ACC112 (cell line): ENCODE measurements around the gene PRSS50.

Experiments
- H2AFZ ChIP-seq: fragments of 200-600 bp; sonication (generic); one replicate; pipeline ENCODE4 v1.6.0; 2017; ENCODE audit warnings: antibody characterized with exemption, low read length; ENCODE audit not compliant: unreplicated experiment
- H3K27ac ChIP-seq: fragments of 200-600 bp; sonication (generic); 2 replicates; pipeline ENCODE4 v1.5.1; 2014; ENCODE audit warnings: low read depth, mild to moderate bottlenecking, antibody characterized with exemption, low read length, moderate library complexity
- H3K27me3 ChIP-seq: fragments of 200-600 bp; sonication (generic); 2 replicates; pipeline ENCODE4 v1.6.1; 2014; ENCODE audit warnings: mild to moderate bottlenecking, antibody characterized with exemption, low read length, moderate library complexity, mixed read lengths; ENCODE audit not compliant: insufficient read depth
- H3K36me3 ChIP-seq: fragments of 200-600 bp; sonication (generic); 2 replicates; pipeline ENCODE4 v1.6.1; 2016; ENCODE audit warnings: mild to moderate bottlenecking, antibody characterized with exemption, low read length, moderate library complexity, mixed read lengths; ENCODE audit not compliant: insufficient read depth
- H3K4me1 ChIP-seq: fragments of 200-600 bp; sonication (generic); one replicate; pipeline ENCODE4 v1.6.1; 2016; ENCODE audit warnings: low read length, mixed read lengths; ENCODE audit not compliant: insufficient read depth, unreplicated experiment, control insufficient read depth
- H3K4me3 ChIP-seq: fragments of 200-600 bp; sonication (generic); 2 replicates; pipeline ENCODE4 v1.5.1; 2014; ENCODE audit warnings: mild to moderate bottlenecking, low read depth, low read length
- H3K79me2 ChIP-seq: fragments of 200-600 bp; sonication (generic); one replicate; pipeline ENCODE4 v1.6.0; 2016; ENCODE audit warnings: low read length; ENCODE audit not compliant: control insufficient read depth, unreplicated experiment, insufficient read depth

PRSS50 gene

DNA sequence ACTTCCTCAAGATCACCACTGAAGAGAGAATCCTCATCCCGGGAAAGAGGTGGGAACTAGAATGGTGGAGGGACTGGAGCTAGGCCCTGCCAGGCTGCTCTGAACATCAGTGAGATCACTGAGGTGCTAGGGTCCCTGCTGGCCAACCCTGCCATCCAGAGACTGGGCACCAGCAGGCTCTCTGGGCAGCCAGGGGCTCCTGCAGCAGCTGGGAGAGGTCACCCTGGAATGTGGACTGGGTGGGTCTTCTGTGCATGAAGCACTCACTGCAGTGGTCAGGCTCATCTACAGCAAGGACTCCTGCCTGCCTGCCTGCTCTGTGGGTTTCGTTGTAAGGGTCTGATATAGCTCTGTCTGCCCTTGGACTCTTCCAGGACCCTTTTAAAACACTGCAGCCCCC, 49.1 kb downstream of the PRSS50 start:
- H3K79me2 ChIP-seq, result no peaks in the 10 kb centered on the region
- H3K4me3 ChIP-seq, result no peak overlapping the region
- H3K27me3 ChIP-seq, result no peaks in the 10 kb centered on the region
- peaks cover under 1% of the 10 kb centered on the region for H3K4me1 ChIP-seq
- no peak overlapping the region for H2AFZ ChIP-seq
- H3K36me3 ChIP-seq, result no peaks in the 10 kb centered on the region
- H3K27ac ChIP-seq, result no peak overlapping the region

DNA sequence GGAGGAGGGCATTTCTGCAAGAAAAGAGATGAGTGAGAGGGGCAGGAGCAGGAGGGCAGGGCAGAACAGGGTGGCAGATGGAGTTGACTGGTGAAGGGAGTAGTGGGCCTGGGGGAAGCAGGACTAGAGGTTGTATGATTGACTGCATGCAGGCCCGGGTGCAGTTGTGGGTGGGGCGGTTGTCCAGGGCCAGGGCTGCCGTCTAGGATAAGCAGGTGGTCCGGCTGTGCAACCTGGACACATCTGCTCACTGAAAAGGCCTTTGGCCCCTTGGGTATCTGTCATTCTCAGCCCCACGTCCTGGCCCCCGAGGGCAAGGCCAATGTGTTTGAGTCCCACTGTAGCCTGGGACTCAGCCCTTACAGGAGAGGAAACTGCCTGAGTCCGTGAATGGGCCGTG, 49.6 kb downstream of the PRSS50 start:
- no peak overlapping the region for H3K27ac ChIP-seq
- no peaks in the 10 kb centered on the region for H3K27me3 ChIP-seq
- no peak overlapping the region for H3K4me3 ChIP-seq
- no peaks in the 10 kb centered on the region for H3K36me3 ChIP-seq
- H3K79me2 ChIP-seq, result no peaks in the 10 kb centered on the region
- no peak overlapping the region for H2AFZ ChIP-seq
- H3K4me1 ChIP-seq, result peaks cover 5% of the 10 kb centered on the region

GRCh38 chr3:46667657-46668056, 50.0 kb downstream of the PRSS50 start:
- no peak overlapping the region for H2AFZ ChIP-seq
- peaks cover 10% of the 10 kb centered on the region for H3K4me1 ChIP-seq
- no peaks in the 10 kb centered on the region for H3K79me2 ChIP-seq
- H3K4me3 ChIP-seq, result no peak overlapping the region
- H3K27ac ChIP-seq, result no peak overlapping the region
- no peaks in the 10 kb centered on the region for H3K36me3 ChIP-seq
- H3K27me3 ChIP-seq, result no peaks in the 10 kb centered on the region

DNA sequence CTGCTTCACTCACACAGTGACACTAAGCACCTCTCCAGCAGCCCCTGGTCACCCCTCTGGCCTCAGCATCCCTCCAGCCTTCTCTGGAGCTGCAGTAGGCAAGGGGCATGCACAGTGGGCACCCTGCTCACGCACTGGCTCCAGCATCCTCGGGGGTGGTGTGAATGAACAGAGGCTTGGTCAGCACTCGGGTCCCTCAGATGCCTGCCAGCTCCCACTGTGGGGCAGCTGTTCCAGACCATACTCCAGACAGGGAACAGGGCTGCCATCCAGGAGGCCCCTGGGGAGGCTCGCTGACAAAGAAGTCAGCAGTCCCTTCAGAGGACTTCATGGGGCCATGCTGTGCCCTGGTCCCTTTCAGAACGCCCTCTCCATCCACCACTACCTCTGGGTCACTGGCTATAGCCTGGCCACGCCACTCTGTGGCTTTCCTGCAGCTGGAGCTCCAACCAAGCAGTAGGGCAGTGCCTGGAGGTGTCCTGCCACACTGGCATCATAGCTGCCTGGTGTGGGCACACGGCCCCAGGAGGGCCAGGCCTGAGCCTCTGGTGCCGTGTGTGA, 50.5 kb downstream of the PRSS50 start:
- H3K27ac ChIP-seq, result no peak overlapping the region

GRCh38 chr3:46666453-46666845, 51.2 kb downstream of the PRSS50 start:
- H3K27ac ChIP-seq, result no peak overlapping the region
- no peak overlapping the region for H3K4me3 ChIP-seq
- no peaks in the 10 kb centered on the region for H3K27me3 ChIP-seq
- H2AFZ ChIP-seq, result no peak overlapping the region
- H3K4me1 ChIP-seq, result peaks cover 12% of the 10 kb centered on the region
- no peaks in the 10 kb centered on the region for H3K79me2 ChIP-seq
- H3K36me3 ChIP-seq, result no peaks in the 10 kb centered on the region

More for the DNA sequence above, 50.5 kb downstream of the PRSS50 start:
- no peak overlapping the region for H3K4me3 ChIP-seq
- peaks cover 12% of the 10 kb centered on the region for H3K4me1 ChIP-seq
- H3K79me2 ChIP-seq, result no peaks in the 10 kb centered on the region
- no peak overlapping the region for H2AFZ ChIP-seq
- no peaks in the 10 kb centered on the region for H3K27me3 ChIP-seq
- no peaks in the 10 kb centered on the region for H3K36me3 ChIP-seq

GRCh38 chr3:46665763-46666452, 51.8 kb downstream of the PRSS50 start:
- H3K79me2 ChIP-seq, result no peaks in the 10 kb centered on the region
- no peaks in the 10 kb centered on the region for H3K27me3 ChIP-seq
- no peak overlapping the region for H2AFZ ChIP-seq
- no peaks in the 10 kb centered on the region for H3K36me3 ChIP-seq
- H3K4me3 ChIP-seq, result no peak overlapping the region
- H3K4me1 ChIP-seq, result peaks cover 12% of the 10 kb centered on the region
- H3K27ac ChIP-seq, result no peak overlapping the region

DNA sequence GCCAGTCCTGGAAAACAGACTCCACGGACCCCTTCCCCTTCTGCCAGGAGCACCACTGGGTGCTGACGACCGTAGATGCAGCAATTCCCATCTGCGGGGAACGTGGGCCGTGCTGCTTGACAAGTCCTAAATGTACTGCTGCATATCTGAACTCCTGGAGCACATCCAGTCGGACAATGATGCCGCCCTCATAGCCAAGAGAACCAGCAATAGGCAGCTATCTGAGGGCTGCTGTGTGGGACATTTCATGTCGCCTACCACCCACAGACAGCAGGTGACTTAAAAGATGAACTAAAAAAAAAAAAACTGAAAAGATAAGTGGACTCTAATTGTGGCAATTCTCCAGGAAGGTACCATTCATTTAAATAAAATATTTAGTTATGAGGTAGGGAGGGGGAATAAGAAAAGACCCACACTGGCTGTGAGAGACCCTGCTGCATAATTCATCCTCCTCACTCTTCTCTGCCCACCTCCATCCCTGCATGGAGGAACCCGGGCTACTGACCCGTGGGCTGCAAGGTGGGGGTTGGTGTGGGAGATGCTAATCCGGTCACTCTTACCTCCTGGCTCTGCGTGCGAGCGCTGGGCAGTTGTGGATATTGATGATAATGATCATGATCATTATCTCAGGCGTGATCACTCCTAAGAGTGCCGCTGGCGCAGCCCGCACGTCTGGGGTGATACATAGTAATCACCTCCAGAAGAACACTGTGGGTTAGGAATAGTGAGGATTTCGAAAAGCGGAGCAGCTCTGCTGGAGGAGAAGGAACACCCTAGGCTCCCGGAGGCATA, 52.5 kb downstream of the PRSS50 start:
- H3K36me3 ChIP-seq, result no peaks in the 10 kb centered on the region
- peaks cover 12% of the 10 kb centered on the region for H3K4me1 ChIP-seq
- H3K27me3 ChIP-seq, result no peaks in the 10 kb centered on the region
- H3K4me3 ChIP-seq, result no peak overlapping the region
- H2AFZ ChIP-seq, result no peak overlapping the region
- no peaks in the 10 kb centered on the region for H3K79me2 ChIP-seq
- H3K27ac ChIP-seq, result no peak overlapping the region

- H3K27me3 ChIP-seq, result no peaks in the 10 kb centered on the region
- H2AFZ ChIP-seq, result no peak overlapping the region
- H3K4me3 ChIP-seq, result no peak overlapping the region
- H3K27ac ChIP-seq, result no peak overlapping the region
- H3K4me1 ChIP-seq, result peaks cover 12% of the 10 kb centered on the region
- no peaks in the 10 kb centered on the region for H3K79me2 ChIP-seq
- no peaks in the 10 kb centered on the region for H3K36me3 ChIP-seq
Measured at GRCh38 chr3:46664188-46664970, 53.3 kb downstream of the PRSS50 start.

DNA sequence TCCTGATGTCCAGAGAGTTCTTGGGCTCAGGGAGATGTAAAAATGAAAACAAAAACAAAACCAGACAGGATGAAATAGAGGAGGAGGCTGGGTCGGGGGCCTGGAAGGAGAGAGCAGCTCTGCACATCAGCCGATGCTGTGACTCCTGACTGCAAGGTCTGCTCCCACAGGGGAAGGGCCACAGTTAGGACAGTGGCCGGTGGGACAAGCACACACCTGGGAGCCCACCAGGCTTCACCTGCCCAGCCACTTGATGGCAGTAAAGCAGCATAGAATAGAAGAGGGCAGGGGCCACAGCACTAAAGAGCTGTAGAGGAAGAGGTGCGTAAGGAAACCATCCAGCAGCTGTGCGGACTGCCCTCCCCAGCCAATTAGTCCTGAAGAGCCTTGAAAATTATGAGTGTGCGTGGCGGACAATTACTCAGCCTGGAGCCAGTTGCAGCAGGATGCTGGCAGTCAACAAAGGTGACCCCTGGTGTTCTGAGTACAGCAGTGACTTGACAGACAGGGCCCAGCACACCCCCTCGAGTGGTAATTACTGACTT, 54.0 kb downstream of the PRSS50 start:
- H3K4me1 ChIP-seq, result peaks cover 12% of the 10 kb centered on the region
- H3K27me3 ChIP-seq, result no peaks in the 10 kb centered on the region
- no peak overlapping the region for H3K4me3 ChIP-seq
- no peak overlapping the region for H2AFZ ChIP-seq
- H3K36me3 ChIP-seq, result no peaks in the 10 kb centered on the region
- H3K79me2 ChIP-seq, result no peaks in the 10 kb centered on the region
- H3K27ac ChIP-seq, result no peak overlapping the region

GRCh38 chr3:46662771-46663551, 54.7 kb downstream of the PRSS50 start:
- H3K27ac ChIP-seq, result no peak overlapping the region
- H3K4me1 ChIP-seq, result peaks cover 12% of the 10 kb centered on the region
- no peaks in the 10 kb centered on the region for H3K79me2 ChIP-seq
- H3K36me3 ChIP-seq, result no peaks in the 10 kb centered on the region
- no peak overlapping the region for H3K4me3 ChIP-seq
- H3K27me3 ChIP-seq, result no peaks in the 10 kb centered on the region
- no peak overlapping the region for H2AFZ ChIP-seq
